ENCODE measurements around the gene ITPKB. TPM values are rescaled to one million over a fixed set of nuclear protein-coding genes. Genes with fewer than 3 reads are reported as not detected.

ITPKB gene
- total and polyA plus RNA-seq, 2 experiments from 2014 or later = 0.31 to 5.2 TPM

DNA sequence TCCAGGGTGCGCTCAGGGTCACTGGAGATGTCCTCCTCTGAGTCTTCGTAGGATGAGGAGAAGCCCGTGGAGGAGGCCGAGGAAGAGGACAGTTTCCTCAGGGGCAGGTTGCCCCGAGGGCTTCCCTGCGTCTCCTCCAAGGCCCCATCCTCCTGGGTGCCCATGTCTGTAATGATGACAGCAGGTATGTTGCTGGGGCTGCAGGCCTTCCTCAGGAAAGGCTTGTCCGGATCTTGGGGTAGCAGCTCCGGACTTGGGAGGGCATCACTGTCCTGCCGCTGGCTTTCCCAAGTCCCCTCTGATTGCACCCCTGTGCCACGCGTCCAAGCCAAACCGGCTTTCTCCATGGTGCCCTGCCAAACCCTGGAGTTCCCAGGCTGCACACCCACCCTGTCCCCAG lies 3.5 kb downstream of the ITPKB start:
- Mint-ChIP-seq H3K4me3 (0 out of 3 replicates have a peak overlapping the region, but pooled peaks have one; percentile 19), H3K27me3 (ENCODE audit: insufficient read depth, low read depth, poor library complexity) (peaks cover 39% of the 10 kb centered on the region)
- peak overlapping the region; percentile 90 for H3K4me3 ChIP-seq

More for the DNA sequence above, 3.5 kb downstream of the ITPKB start:
- ATAC-seq (no peak), DNase-seq (ENCODE audit: low spot score) (no peak)
- peak overlapping the region; percentile 100 for H3K4me2 ChIP-seq
- peaks cover 26% of the 10 kb centered on the region for H3K4me1 Mint-ChIP-seq
- H3K79me2 ChIP-seq (replicated peaks; ENCODE audit: insufficient read depth) = no peaks in the 10 kb centered on the region
- TF ChIP-seq, protein P1, sequence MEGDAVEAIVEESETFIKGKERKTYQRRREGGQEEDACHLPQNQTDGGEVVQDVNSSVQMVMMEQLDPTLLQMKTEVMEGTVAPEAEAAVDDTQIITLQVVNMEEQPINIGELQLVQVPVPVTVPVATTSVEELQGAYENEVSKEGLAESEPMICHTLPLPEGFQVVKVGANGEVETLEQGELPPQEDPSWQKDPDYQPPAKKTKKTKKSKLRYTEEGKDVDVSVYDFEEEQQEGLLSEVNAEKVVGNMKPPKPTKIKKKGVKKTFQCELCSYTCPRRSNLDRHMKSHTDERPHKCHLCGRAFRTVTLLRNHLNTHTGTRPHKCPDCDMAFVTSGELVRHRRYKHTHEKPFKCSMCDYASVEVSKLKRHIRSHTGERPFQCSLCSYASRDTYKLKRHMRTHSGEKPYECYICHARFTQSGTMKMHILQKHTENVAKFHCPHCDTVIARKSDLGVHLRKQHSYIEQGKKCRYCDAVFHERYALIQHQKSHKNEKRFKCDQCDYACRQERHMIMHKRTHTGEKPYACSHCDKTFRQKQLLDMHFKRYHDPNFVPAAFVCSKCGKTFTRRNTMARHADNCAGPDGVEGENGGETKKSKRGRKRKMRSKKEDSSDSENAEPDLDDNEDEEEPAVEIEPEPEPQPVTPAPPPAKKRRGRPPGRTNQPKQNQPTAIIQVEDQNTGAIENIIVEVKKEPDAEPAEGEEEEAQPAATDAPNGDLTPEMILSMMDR (conservative IDR thresholded peaks at IDR 0.05; ENCODE audit: low read depth in 2 of 2) = no peak
- TF ChIP-seq EZH2phosphoT487 (IDR thresholded peaks at IDR 0.05; ENCODE audit: unreplicated experiment) (no peak), ZNF331 (CRISPR knock-in tag; IDR thresholded peaks at IDR 0.05; ENCODE audit: low read depth) (no peak), ZNF114 (CRISPR knock-in tag; IDR thresholded peaks at IDR 0.05) (no peak), NANOG (IDR thresholded peaks at IDR 0.05; ENCODE audit: borderline replicate concordance) (no peak), CREB1 (CRISPR knock-in tag; IDR thresholded peaks at IDR 0.05; ENCODE audit: low read depth) (no peak), EZH2 (IDR thresholded peaks at IDR 0.05; ENCODE audit: low read depth, unreplicated experiment) (no peak), STAT1 (IDR thresholded peaks at IDR 0.05; ENCODE audit: unreplicated experiment) (no peak), JUNB (IDR thresholded peaks at IDR 0.05; ENCODE audit: unreplicated experiment) (no peak), POLR2AphosphoS5 (IDR thresholded peaks at IDR 0.05; ENCODE audit: low read depth) (no peak)
- TF ChIP-seq, protein P2, sequence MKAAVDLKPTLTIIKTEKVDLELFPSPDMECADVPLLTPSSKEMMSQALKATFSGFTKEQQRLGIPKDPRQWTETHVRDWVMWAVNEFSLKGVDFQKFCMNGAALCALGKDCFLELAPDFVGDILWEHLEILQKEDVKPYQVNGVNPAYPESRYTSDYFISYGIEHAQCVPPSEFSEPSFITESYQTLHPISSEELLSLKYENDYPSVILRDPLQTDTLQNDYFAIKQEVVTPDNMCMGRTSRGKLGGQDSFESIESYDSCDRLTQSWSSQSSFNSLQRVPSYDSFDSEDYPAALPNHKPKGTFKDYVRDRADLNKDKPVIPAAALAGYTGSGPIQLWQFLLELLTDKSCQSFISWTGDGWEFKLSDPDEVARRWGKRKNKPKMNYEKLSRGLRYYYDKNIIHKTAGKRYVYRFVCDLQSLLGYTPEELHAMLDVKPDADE (IDR thresholded peaks at IDR 0.05) = no peak
- TF ChIP-seq, protein P3, sequence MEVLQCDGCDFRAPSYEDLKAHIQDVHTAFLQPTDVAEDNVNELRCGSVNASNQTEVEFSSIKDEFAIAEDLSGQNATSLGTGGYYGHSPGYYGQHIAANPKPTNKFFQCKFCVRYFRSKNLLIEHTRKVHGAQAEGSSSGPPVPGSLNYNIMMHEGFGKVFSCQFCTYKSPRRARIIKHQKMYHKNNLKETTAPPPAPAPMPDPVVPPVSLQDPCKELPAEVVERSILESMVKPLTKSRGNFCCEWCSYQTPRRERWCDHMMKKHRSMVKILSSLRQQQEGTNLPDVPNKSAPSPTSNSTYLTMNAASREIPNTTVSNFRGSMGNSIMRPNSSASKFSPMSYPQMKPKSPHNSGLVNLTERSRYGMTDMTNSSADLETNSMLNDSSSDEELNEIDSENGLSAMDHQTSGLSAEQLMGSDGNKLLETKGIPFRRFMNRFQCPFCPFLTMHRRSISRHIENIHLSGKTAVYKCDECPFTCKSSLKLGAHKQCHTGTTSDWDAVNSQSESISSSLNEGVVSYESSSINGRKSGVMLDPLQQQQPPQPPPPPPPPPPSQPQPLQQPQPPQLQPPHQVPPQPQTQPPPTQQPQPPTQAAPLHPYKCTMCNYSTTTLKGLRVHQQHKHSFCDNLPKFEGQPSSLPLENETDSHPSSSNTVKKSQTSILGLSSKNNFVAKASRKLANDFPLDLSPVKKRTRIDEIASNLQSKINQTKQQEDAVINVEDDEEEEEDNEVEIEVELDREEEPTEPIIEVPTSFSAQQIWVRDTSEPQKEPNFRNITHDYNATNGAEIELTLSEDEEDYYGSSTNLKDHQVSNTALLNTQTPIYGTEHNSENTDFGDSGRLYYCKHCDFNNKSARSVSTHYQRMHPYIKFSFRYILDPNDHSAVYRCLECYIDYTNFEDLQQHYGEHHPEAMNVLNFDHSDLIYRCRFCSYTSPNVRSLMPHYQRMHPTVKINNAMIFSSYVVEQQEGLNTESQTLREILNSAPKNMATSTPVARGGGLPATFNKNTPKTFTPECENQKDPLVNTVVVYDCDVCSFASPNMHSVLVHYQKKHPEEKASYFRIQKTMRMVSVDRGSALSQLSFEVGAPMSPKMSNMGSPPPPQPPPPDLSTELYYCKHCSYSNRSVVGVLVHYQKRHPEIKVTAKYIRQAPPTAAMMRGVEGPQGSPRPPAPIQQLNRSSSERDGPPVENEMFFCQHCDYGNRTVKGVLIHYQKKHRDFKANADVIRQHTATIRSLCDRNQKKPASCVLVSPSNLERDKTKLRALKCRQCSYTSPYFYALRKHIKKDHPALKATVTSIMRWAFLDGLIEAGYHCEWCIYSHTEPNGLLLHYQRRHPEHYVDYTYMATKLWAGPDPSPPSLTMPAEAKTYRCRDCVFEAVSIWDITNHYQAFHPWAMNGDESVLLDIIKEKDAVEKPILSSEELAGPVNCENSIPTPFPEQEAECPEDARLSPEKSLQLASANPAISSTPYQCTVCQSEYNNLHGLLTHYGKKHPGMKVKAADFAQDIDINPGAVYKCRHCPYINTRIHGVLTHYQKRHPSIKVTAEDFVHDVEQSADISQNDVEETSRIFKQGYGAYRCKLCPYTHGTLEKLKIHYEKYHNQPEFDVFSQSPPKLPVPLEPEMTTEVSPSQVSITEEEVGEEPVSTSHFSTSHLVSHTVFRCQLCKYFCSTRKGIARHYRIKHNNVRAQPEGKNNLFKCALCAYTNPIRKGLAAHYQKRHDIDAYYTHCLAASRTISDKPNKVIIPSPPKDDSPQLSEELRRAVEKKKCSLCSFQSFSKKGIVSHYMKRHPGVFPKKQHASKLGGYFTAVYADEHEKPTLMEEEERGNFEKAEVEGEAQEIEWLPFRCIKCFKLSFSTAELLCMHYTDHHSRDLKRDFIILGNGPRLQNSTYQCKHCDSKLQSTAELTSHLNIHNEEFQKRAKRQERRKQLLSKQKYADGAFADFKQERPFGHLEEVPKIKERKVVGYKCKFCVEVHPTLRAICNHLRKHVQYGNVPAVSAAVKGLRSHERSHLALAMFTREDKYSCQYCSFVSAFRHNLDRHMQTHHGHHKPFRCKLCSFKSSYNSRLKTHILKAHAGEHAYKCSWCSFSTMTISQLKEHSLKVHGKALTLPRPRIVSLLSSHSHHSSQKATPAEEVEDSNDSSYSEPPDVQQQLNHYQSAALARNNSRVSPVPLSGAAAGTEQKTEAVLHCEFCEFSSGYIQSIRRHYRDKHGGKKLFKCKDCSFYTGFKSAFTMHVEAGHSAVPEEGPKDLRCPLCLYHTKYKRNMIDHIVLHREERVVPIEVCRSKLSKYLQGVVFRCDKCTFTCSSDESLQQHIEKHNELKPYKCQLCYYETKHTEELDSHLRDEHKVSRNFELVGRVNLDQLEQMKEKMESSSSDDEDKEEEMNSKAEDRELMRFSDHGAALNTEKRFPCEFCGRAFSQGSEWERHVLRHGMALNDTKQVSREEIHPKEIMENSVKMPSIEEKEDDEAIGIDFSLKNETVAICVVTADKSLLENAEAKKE (CRISPR knock-in tag; IDR thresholded peaks at IDR 0.05) = no peak
- TF ChIP-seq, protein P4, sequence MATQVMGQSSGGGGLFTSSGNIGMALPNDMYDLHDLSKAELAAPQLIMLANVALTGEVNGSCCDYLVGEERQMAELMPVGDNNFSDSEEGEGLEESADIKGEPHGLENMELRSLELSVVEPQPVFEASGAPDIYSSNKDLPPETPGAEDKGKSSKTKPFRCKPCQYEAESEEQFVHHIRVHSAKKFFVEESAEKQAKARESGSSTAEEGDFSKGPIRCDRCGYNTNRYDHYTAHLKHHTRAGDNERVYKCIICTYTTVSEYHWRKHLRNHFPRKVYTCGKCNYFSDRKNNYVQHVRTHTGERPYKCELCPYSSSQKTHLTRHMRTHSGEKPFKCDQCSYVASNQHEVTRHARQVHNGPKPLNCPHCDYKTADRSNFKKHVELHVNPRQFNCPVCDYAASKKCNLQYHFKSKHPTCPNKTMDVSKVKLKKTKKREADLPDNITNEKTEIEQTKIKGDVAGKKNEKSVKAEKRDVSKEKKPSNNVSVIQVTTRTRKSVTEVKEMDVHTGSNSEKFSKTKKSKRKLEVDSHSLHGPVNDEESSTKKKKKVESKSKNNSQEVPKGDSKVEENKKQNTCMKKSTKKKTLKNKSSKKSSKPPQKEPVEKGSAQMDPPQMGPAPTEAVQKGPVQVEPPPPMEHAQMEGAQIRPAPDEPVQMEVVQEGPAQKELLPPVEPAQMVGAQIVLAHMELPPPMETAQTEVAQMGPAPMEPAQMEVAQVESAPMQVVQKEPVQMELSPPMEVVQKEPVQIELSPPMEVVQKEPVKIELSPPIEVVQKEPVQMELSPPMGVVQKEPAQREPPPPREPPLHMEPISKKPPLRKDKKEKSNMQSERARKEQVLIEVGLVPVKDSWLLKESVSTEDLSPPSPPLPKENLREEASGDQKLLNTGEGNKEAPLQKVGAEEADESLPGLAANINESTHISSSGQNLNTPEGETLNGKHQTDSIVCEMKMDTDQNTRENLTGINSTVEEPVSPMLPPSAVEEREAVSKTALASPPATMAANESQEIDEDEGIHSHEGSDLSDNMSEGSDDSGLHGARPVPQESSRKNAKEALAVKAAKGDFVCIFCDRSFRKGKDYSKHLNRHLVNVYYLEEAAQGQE (IDR thresholded peaks at IDR 0.05; ENCODE audit: unreplicated experiment) = no peak
- H3K36me3 Mint-ChIP-seq (ENCODE audit: low read depth) = no peaks in the 10 kb centered on the region
- H4K20me1 ChIP-seq (replicated peaks; ENCODE audit: insufficient read depth) = 0 out of 2 replicates have a peak, but pooled peaks cover 4% of the 10 kb centered on the region
- no peaks in the 10 kb centered on the region for H3K36me3 ChIP-seq (ENCODE audit: insufficient read depth)
- peaks cover 28% of the 10 kb centered on the region for H3K4me1 ChIP-seq (ENCODE audit: insufficient read depth)
- H3K27ac Mint-ChIP-seq = no peak overlapping the region
- no peaks in the 10 kb centered on the region for H3K9me3 Mint-ChIP-seq
- H2AFZ ChIP-seq = no peak overlapping the region
- no peaks in the 10 kb centered on the region for H3K9me2 ChIP-seq (ENCODE audit: insufficient read depth)
- H3K27me3 ChIP-seq (ENCODE audit: insufficient read depth) = peaks cover 73% of the 10 kb centered on the region
- no peak overlapping the region for H3K27ac ChIP-seq (ENCODE audit: low read depth)
- H3F3A ChIP-seq (replicated peaks; ENCODE audit: low read depth) = no peaks in the 10 kb centered on the region

Data from GM23338 (cell line).